CD4-positive, alpha-beta T cell (primary cell): ENCODE data around the gene FMO4. TPM values are rescaled to one million over a fixed set of nuclear protein-coding genes. Genes with fewer than 3 reads are reported as not detected.

Experiments used
- ATAC-seq: fragments of 200-7000 bp; cut with Tn5 transposase; one replicate; pipeline ENCODE4 v1.10.0; 2022; ENCODE audit warnings: mild to moderate bottlenecking; ENCODE audit not compliant: poor library complexity
- CTCF ChIA-PET: fragments of 350-600 bp; sonication (Branson Sonifier 250); formaldehyde crosslinking; loops from one replicate; lab custom pipeline; 2021; ENCODE audit warnings: antibody characterized with exemption, inconsistent platforms; lab: Charles Lee
- POLR2A ChIA-PET: fragments of 350-600 bp; sonication (Branson Sonifier 250); formaldehyde crosslinking; loops from one replicate; lab custom pipeline; 2021; ENCODE audit warnings: antibody characterized with exemption, inconsistent platforms; lab: Charles Lee
- DNase-seq, 14 experiments: peaks; one replicate each; pipeline ENCODE4 v3.0.0-alpha.2; 2013 to 2020; ENCODE audit warnings: mixed read lengths in 2 of 14
- H3K27ac ChIP-seq, 2 donors: one replicate each; pipeline versions ENCODE4 v1.5.1 to v1.7.0; 2013; ENCODE audit warnings: low read length in 2 of 2, low read depth in 1 of 2, mild to moderate bottlenecking in 1 of 2
- H3K27me3 ChIP-seq, 2 experiments: 1 replicate in 1 of 2; 2 replicates in 1 of 2; pipeline versions ENCODE4 v1.6.1 to v1.7.0; 2013; ENCODE audit warnings: low read length in 2 of 2, control low read depth in 1 of 2, mild to moderate bottlenecking in 1 of 2, moderate library complexity in 1 of 2; ENCODE audit not compliant: insufficient read depth in 2 of 2, control insufficient read depth in 1 of 2
- H3K36me3 ChIP-seq: one replicate; pipeline ENCODE4 v1.6.1; 2013; ENCODE audit warnings: low read length, control low read depth; ENCODE audit not compliant: insufficient read depth
- H3K4me1 ChIP-seq: one replicate; pipeline ENCODE4 v1.6.1; 2013; ENCODE audit warnings: low read length, control low read depth; ENCODE audit not compliant: insufficient read depth
- H3K4me3 ChIP-seq: one replicate; pipeline ENCODE4 v1.5.1; 2013; ENCODE audit warnings: mild to moderate bottlenecking, low read length, moderate library complexity
- H3K9me3 ChIP-seq, 2 experiments: 1 replicate in 1 of 2; 2 replicates in 1 of 2; pipeline versions ENCODE4 v1.6.1 to v1.7.0; 2013; ENCODE audit warnings: low read length in 2 of 2, mild to moderate bottlenecking in 2 of 2, control low read depth in 1 of 2, moderate library complexity in 1 of 2; ENCODE audit not compliant: control insufficient read depth in 1 of 2, insufficient read depth in 1 of 2
- H3K27ac Mint-ChIP-seq: one replicate; pipeline ENCODE4 v1.8.0; 2020; ENCODE audit warnings: mixed read lengths
- H3K27me3 Mint-ChIP-seq: one replicate; pipeline ENCODE4 v1.8.0; 2021; ENCODE audit warnings: mixed read lengths
- H3K36me3 Mint-ChIP-seq: one replicate; pipeline ENCODE4 v1.8.0; 2021; ENCODE audit warnings: low read depth, mixed read lengths
- H3K4me1 Mint-ChIP-seq: one replicate; pipeline ENCODE4 v1.8.0; 2021; ENCODE audit warnings: low read depth, mixed read lengths
- H3K4me3 Mint-ChIP-seq: one replicate; pipeline ENCODE4 v1.8.0; 2020; ENCODE audit warnings: mild to moderate bottlenecking, mixed read lengths
- H3K9me3 Mint-ChIP-seq: one replicate; pipeline ENCODE4 v1.8.0; 2020; ENCODE audit warnings: mixed read lengths
- intact Hi-C, 2 experiments: fragments of 100-400 bp; cut with DNase I in 1 of 2; cut with micrococcal nuclease in 1 of 2; formaldehyde crosslinking; loops; one replicate each; pipeline versions ENCODE4 v1.15.1 to v1.9.0; 2023 to 2025; cut with DNase I, micrococcal nuclease
- total RNA-seq, 174 experiments: library from RNA in 2 of 174; stranded (reverse) in 2 of 174; gene quantifications; one replicate each; pipeline ENCODE4 v1.2.3 and lab custom pipeline; 2021 to 2026
- TF ChIP-seq, protein P1 (sequence below): fragments of 200-600 bp; IDR thresholded peaks from one replicate; pipeline ENCODE4 v1.8.0; 2022; ENCODE audit warnings: antibody characterized with exemption, mild to moderate bottlenecking

FMO4 gene
- total RNA-seq, 2 experiments from 2014 or later: 0.70 to 1.1 TPM

DNA sequence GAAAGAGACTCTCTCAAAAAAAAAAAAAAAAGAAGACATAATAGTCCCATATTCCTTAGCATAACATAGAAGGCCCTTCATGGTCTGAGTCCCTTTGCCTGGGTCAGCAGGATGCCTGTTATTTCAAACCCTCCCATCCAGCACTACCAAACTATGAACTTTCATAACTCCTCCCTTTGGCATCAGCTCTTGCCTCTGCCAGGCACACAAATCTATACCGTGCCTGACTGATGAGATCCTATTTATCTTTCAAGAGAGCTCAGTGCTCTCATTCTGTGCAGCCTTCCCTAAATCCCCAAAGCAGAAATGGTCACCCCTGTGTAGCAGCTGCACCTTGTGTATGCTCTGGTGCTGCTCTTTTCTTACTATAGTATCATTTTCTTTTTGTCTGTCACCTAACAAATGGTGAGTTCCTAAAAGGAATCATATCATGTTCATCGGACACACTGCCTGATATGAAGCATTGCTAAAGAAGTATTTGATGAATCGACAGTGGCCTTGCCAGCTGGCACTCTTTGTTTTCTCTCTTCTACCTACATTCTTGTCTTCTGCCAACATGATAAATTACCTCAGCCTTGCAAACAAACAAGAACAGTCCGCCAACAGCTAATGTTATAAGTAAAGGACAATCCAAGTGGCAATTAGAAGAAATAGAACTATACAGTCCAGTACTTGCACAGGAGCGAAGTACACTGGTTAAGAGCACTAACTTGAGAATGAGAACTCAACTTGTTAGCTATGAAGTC is 29.9 kb downstream of the FMO4 start:
- peaks cover 17% of the 10 kb centered on the region for H3K9me3 Mint-ChIP-seq
- TF ChIP-seq, protein P1, sequence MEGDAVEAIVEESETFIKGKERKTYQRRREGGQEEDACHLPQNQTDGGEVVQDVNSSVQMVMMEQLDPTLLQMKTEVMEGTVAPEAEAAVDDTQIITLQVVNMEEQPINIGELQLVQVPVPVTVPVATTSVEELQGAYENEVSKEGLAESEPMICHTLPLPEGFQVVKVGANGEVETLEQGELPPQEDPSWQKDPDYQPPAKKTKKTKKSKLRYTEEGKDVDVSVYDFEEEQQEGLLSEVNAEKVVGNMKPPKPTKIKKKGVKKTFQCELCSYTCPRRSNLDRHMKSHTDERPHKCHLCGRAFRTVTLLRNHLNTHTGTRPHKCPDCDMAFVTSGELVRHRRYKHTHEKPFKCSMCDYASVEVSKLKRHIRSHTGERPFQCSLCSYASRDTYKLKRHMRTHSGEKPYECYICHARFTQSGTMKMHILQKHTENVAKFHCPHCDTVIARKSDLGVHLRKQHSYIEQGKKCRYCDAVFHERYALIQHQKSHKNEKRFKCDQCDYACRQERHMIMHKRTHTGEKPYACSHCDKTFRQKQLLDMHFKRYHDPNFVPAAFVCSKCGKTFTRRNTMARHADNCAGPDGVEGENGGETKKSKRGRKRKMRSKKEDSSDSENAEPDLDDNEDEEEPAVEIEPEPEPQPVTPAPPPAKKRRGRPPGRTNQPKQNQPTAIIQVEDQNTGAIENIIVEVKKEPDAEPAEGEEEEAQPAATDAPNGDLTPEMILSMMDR: no peak
- H3K27me3 ChIP-seq: no peaks in the 10 kb centered on the region
- DNase-seq (no peak), ATAC-seq (no peak)
- H3K4me3 Mint-ChIP-seq: no peak overlapping the region
- no peaks in the 10 kb centered on the region for H3K4me1 Mint-ChIP-seq
- no peaks in the 10 kb centered on the region for H3K36me3 ChIP-seq
- H3K4me3 ChIP-seq: no peak overlapping the region
- no peaks in the 10 kb centered on the region for H3K4me1 ChIP-seq
- POLR2A ChIA-PET: interaction anchor here (0.8 kb wide), 1 partner anchor 15 kb away, joined by 3 read pairs; no protein-coding TSS in a partner anchor
- peaks cover 11% of the 10 kb centered on the region for H3K36me3 Mint-ChIP-seq
- H3K27ac Mint-ChIP-seq: no peak overlapping the region
- CTCF ChIA-PET: no interaction called here
- intact Hi-C loops: no loop called here
- no peaks in the 10 kb centered on the region for H3K9me3 ChIP-seq
- H3K27me3 Mint-ChIP-seq: no peaks in the 10 kb centered on the region
- no peak overlapping the region for H3K27ac ChIP-seq

DNA sequence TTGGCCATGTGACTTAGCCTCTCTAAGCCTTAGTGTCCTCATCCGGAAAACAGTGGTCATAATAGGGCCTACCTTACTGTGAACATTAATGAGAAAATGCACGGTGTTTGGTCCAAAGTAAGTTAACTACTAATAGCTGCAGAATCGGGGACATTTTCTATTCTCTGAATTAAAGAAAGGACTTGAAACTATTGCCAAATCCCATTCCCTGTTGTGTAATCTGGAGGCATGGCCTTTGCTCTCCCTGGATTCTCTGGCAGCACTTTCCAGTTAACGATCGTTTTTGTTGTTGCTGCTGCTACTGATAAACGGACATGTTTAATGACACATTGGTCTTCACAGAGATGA is 30.5 kb downstream of the FMO4 start:
- POLR2A ChIA-PET: interaction anchor here (0.8 kb wide), 1 partner anchor 16 kb away, joined by 3 read pairs; no protein-coding TSS in a partner anchor
- no peak overlapping the region for H3K27ac ChIP-seq
- intact Hi-C loops: no loop called here
- Mint-ChIP-seq H3K4me3 (no peak overlapping the region), H3K9me3 (peaks cover 17% of the 10 kb centered on the region), H3K27me3 (no peaks in the 10 kb centered on the region), H3K27ac (no peak overlapping the region), H3K36me3 (peaks cover 10% of the 10 kb centered on the region), H3K4me1 (no peaks in the 10 kb centered on the region)
- H3K27me3 ChIP-seq: no peaks in the 10 kb centered on the region
- no peak for DNase-seq
- H3K9me3 ChIP-seq: no peaks in the 10 kb centered on the region
- H3K4me1 ChIP-seq: no peaks in the 10 kb centered on the region
- ATAC-seq: no peak
- no peaks in the 10 kb centered on the region for H3K36me3 ChIP-seq
- TF ChIP-seq, protein P1: no peak
- CTCF ChIA-PET: no interaction called here
- H3K4me3 ChIP-seq: no peak overlapping the region

DNA sequence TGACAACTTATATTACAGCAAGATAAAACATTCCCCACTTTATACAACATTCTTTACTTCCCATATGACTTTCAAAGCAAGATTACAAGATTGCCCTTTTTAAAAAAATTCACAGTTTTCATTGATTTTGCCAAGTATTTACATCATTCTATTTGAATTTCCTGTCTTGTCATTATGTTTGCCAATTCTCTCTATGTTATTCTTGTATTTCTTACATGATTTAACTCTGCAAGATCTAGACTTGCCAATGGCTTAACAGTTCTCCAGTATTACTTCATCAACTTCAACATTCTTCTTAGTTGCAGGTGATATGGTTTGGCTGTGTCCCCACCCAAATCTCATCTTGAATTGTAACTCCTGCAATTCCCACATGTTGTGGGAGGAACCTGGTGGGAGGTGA is 31.6 kb downstream of the FMO4 start:
- Histone ChIP-seq H3K27ac (no peak overlapping the region), H3K4me1 (no peaks in the 10 kb centered on the region), H3K9me3 (no peaks in the 10 kb centered on the region), H3K27me3 (no peaks in the 10 kb centered on the region), H3K4me3 (no peak overlapping the region), H3K36me3 (no peaks in the 10 kb centered on the region)
- TF ChIP-seq, protein P1: no peak
- peaks cover 18% of the 10 kb centered on the region for H3K9me3 Mint-ChIP-seq
- H3K4me1 Mint-ChIP-seq: no peaks in the 10 kb centered on the region
- intact Hi-C loops: no loop called here
- ChIA-PET POLR2A (no interaction called here), CTCF (no interaction called here)
- DNase-seq (no peak), ATAC-seq (no peak)
- H3K27me3 Mint-ChIP-seq: no peaks in the 10 kb centered on the region
- H3K36me3 Mint-ChIP-seq: peaks cover 4% of the 10 kb centered on the region
- no peak overlapping the region for H3K27ac Mint-ChIP-seq
- no peak overlapping the region for H3K4me3 Mint-ChIP-seq
